ENCODE measurements around the gene MON1B. TPM values are rescaled to one million over a fixed set of nuclear protein-coding genes. Genes with fewer than 3 reads are reported as not detected.
A peak's percentile ranks its signal among the peaks of the same experiment; 100 is the strongest.

The MON1B gene
- total and polyA plus RNA-seq, 2 of the 13 experiments (the other 11 are each of a cell fraction or from before 2014, with no cell fraction given), result 13.4 to 15.6 TPM

DNA sequence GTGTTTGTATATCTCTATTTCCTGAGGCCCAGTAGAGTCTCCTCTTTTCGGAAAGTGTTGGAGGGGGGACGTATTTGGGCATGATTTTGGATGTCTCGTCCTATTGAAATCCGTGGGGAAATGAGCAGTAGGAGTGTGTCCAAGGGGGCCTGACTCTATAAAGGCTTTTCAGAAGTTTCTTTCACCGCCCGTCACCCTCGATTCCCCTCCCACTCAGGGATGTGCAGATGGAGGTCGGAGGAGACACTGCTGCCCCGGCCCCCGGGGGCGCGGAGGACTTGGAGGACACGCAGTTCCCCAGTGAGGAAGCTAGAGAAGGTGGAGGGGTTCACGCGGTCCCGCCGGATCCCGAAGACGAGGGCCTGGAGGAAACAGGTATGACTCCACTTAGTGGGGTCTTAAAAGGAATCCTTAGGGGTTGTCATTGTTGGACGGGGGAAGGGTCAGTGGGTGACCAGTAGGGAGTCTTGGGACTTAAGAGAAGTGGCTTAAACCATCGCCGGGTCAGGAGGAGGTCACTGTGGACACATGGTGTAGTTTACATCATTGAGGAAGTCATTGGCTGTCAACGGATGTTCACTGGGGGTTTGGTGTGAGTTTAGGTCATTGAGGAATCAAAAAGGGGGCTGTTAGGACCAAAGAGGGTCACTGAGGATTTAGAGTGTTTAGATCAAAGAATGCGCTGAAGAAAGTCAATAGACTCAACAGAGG is 424 bp downstream of the MON1B start (continued):
- TF ChIP-seq, protein P1, sequence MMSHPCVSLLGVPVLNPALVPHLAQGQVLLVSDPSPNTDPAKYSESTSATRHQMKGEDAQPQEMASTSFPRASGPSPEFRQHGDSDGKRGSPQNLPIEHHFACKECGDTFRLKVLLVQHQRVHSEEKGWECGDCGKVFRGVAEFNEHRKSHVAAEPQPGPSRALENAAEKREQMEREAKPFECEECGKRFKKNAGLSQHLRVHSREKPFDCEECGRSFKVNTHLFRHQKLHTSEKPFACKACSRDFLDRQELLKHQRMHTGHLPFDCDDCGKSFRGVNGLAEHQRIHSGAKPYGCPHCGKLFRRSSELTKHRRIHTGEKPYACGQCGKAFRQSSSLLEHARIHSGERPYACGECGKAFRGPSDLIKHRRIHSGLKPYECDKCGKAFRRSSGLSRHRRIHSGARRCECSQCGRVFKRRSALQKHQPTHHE (CRISPR knock-in tag; IDR thresholded peaks at IDR 0.05; ENCODE audit: borderline replicate concordance), result no peak
- peak; percentile 73; the same call in 1 of the 2 replicates for TF ChIP-seq ZNF670 (CRISPR knock-in tag; IDR thresholded peaks at IDR 0.05; ENCODE audit: borderline replicate concordance)
- TF ChIP-seq ZNF10 (CRISPR knock-in tag; IDR thresholded peaks at IDR 0.05; ENCODE audit: borderline replicate concordance, low read depth), result no peak
- TF ChIP-seq, protein P2, sequence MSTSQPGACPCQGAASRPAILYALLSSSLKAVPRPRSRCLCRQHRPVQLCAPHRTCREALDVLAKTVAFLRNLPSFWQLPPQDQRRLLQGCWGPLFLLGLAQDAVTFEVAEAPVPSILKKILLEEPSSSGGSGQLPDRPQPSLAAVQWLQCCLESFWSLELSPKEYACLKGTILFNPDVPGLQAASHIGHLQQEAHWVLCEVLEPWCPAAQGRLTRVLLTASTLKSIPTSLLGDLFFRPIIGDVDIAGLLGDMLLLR (CRISPR knock-in tag; IDR thresholded peaks at IDR 0.05), result 0 out of 2 replicates have a peak, but pooled peaks have one; percentile 30
- TF ChIP-seq, protein P3, sequence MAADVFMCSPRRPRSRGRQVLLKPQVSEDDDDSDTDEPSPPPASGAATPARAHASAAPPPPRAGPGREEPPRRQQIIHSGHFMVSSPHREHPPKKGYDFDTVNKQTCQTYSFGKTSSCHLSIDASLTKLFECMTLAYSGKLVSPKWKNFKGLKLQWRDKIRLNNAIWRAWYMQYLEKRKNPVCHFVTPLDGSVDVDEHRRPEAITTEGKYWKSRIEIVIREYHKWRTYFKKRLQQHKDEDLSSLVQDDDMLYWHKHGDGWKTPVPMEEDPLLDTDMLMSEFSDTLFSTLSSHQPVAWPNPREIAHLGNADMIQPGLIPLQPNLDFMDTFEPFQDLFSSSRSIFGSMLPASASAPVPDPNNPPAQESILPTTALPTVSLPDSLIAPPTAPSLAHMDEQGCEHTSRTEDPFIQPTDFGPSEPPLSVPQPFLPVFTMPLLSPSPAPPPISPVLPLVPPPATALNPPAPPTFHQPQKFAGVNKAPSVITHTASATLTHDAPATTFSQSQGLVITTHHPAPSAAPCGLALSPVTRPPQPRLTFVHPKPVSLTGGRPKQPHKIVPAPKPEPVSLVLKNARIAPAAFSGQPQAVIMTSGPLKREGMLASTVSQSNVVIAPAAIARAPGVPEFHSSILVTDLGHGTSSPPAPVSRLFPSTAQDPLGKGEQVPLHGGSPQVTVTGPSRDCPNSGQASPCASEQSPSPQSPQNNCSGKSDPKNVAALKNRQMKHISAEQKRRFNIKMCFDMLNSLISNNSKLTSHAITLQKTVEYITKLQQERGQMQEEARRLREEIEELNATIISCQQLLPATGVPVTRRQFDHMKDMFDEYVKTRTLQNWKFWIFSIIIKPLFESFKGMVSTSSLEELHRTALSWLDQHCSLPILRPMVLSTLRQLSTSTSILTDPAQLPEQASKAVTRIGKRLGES (CRISPR knock-in tag; IDR thresholded peaks at IDR 0.05; ENCODE audit: borderline replicate concordance), result no peak
- no peak for TF ChIP-seq RBM22 (optimal IDR thresholded peaks at IDR 0.05; ENCODE audit: low read length)
- no peak for TF ChIP-seq ZNF556 (CRISPR knock-in tag; IDR thresholded peaks at IDR 0.05; ENCODE audit: borderline replicate concordance)
- TF ChIP-seq, protein P4, sequence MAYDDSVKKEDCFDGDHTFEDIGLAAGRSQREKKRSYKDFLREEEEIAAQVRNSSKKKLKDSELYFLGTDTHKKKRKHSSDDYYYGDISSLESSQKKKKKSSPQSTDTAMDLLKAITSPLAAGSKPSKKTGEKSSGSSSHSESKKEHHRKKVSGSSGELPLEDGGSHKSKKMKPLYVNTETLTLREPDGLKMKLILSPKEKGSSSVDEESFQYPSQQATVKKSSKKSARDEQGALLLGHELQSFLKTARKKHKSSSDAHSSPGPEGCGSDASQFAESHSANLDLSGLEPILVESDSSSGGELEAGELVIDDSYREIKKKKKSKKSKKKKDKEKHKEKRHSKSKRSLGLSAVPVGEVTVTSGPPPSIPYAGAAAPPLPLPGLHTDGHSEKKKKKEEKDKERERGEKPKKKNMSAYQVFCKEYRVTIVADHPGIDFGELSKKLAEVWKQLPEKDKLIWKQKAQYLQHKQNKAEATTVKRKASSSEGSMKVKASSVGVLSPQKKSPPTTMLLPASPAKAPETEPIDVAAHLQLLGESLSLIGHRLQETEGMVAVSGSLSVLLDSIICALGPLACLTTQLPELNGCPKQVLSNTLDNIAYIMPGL (CRISPR knock-in tag; IDR thresholded peaks at IDR 0.05; ENCODE audit: borderline replicate concordance in 1 of 2, low read depth in 1 of 2), result no peak; a peak in 1 of 4 replicates
- TF ChIP-seq SMARCE1 (IDR thresholded peaks at IDR 0.05; ENCODE audit: borderline replicate concordance), result no peak
- no peak for TF ChIP-seq XRCC5 (optimal IDR thresholded peaks at IDR 0.05; ENCODE audit: low read length)
- TF ChIP-seq PRPF4 (IDR thresholded peaks at IDR 0.05; ENCODE audit: low read depth, low read length, poor library complexity, severe bottlenecking), result no peak
- TF ChIP-seq KDM2A (CRISPR knock-in tag; IDR thresholded peaks at IDR 0.05; ENCODE audit: borderline replicate concordance, low read depth), result no peak
- TF ChIP-seq, protein P5, sequence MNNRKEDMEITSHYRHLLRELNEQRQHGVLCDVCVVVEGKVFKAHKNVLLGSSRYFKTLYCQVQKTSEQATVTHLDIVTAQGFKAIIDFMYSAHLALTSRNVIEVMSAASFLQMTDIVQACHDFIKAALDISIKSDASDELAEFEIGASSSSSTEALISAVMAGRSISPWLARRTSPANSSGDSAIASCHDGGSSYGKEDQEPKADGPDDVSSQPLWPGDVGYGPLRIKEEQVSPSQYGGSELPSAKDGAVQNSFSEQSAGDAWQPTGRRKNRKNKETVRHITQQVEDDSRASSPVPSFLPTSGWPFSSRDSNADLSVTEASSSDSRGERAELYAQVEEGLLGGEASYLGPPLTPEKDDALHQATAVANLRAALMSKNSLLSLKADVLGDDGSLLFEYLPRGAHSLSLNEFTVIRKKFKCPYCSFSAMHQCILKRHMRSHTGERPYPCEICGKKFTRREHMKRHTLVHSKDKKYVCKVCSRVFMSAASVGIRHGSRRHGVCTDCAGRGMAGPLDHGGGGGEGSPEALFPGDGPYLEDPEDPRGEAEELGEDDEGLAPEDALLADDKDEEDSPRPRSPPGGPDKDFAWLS (CRISPR knock-in tag; IDR thresholded peaks at IDR 0.05; ENCODE audit: borderline replicate concordance), result no peak
- TF ChIP-seq, protein P6, sequence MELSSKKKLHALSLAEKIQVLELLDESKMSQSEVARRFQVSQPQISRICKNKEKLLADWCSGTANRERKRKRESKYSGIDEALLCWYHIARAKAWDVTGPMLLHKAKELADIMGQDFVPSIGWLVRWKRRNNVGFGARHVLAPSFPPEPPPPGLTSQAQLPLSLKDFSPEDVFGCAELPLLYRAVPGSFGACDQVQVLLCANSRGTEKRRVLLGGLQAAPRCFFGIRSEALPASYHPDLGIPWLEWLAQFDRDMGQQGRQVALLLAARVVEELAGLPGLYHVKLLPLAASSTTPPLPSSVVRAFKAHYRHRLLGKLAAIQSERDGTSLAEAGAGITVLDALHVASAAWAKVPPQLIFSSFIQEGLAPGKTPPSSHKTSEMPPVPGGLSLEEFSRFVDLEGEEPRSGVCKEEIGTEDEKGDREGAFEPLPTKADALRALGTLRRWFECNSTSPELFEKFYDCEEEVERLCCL (CRISPR knock-in tag; IDR thresholded peaks at IDR 0.05; ENCODE audit: borderline replicate concordance), result peak; percentile 84; the same call in 1 of the 2 replicates
- TF ChIP-seq ZNF713 (CRISPR knock-in tag; IDR thresholded peaks at IDR 0.05), result 0 out of 2 replicates have a peak, but pooled peaks have one; percentile 8
